ENCODE results near the gene COL1A2.

COL1A2 gene

GRCh38 chr7:94388540-94388939 is 6.2 kb upstream of the COL1A2 start:
- H3K9me3 ChIP-seq (ENCODE audit: insufficient read depth, low read depth, low read length): no peaks in the 10 kb centered on the region
- no peak overlapping the region for H3K9ac ChIP-seq (ENCODE audit: low read depth, low read length, poor library complexity, severe bottlenecking)
- H3K36me3 ChIP-seq (ENCODE audit: insufficient read depth, low read length): no peaks in the 10 kb centered on the region
- H3K4me1 ChIP-seq (ENCODE audit: insufficient read depth, low read length, poor library complexity, severe bottlenecking): no peaks in the 10 kb centered on the region
- no peaks in the 10 kb centered on the region for H3K27me3 ChIP-seq (ENCODE audit: insufficient read depth, low read length, poor library complexity, severe bottlenecking)
- no peaks in the 10 kb centered on the region for H4K20me1 ChIP-seq (ENCODE audit: insufficient read depth, low read length, poor library complexity, severe bottlenecking)
- TF ChIP-seq CTCF (conservative IDR thresholded peaks at IDR 0.05; ENCODE audit: low read length): no peak
- H2AFZ ChIP-seq (ENCODE audit: low read length): no peak overlapping the region
- H3K9me2 ChIP-seq (replicated peaks; ENCODE audit: low read depth, low read length): no peaks in the 10 kb centered on the region
- no peaks in the 10 kb centered on the region for H3K79me2 ChIP-seq (ENCODE audit: insufficient read depth, low read length)
- H3F3A ChIP-seq (ENCODE audit: low read depth): no peaks in the 10 kb centered on the region
- no peak overlapping the region for H3K4me3 ChIP-seq (ENCODE audit: low read length, poor library complexity, severe bottlenecking)
- no peak overlapping the region for H3K4me2 ChIP-seq (ENCODE audit: low read depth, low read length, poor library complexity, severe bottlenecking)

GRCh38 chr7:94389381-94389780 is 5.3 kb upstream of the COL1A2 start:
- Histone ChIP-seq H4K20me1 (ENCODE audit: insufficient read depth, low read length, poor library complexity, severe bottlenecking) (no peaks in the 10 kb centered on the region), H3K9ac (ENCODE audit: low read depth, low read length, poor library complexity, severe bottlenecking) (no peak overlapping the region)
- no peak for TF ChIP-seq EZH2phosphoT487 (IDR thresholded peaks at IDR 0.05; ENCODE audit: borderline replicate concordance)
- no peak for TF ChIP-seq CTCF (conservative IDR thresholded peaks at IDR 0.05; ENCODE audit: low read length)

GRCh38 chr7:94391726-94392392 is 2.8 kb upstream of the COL1A2 start:
- Histone ChIP-seq H3K4me3 (ENCODE audit: low read length, poor library complexity, severe bottlenecking) (no peak overlapping the region), H3K4me1 (ENCODE audit: insufficient read depth, low read length, poor library complexity, severe bottlenecking) (no peaks in the 10 kb centered on the region), H3K9me3 (ENCODE audit: insufficient read depth, low read depth, low read length) (no peaks in the 10 kb centered on the region), H3K27me3 (ENCODE audit: insufficient read depth, low read length, poor library complexity, severe bottlenecking) (no peaks in the 10 kb centered on the region), H3K9me2 (replicated peaks; ENCODE audit: low read depth, low read length) (no peaks in the 10 kb centered on the region), H3K36me3 (ENCODE audit: insufficient read depth, low read length) (no peaks in the 10 kb centered on the region), H2AFZ (ENCODE audit: low read length) (no peak overlapping the region), H3K4me2 (ENCODE audit: low read depth, low read length, poor library complexity, severe bottlenecking) (no peak overlapping the region), H3K79me2 (ENCODE audit: insufficient read depth, low read length) (no peaks in the 10 kb centered on the region), H3K9ac (ENCODE audit: low read depth, low read length, poor library complexity, severe bottlenecking) (no peak overlapping the region), H3F3A (ENCODE audit: low read depth) (no peaks in the 10 kb centered on the region), H4K20me1 (ENCODE audit: insufficient read depth, low read length, poor library complexity, severe bottlenecking) (no peaks in the 10 kb centered on the region)
- no peak for TF ChIP-seq CTCF (conservative IDR thresholded peaks at IDR 0.05; ENCODE audit: low read length)
- TF ChIP-seq EZH2phosphoT487 (IDR thresholded peaks at IDR 0.05; ENCODE audit: borderline replicate concordance): no peak

More at GRCh38 chr7:94389381-94389780, 5.3 kb upstream of the COL1A2 start:
- Histone ChIP-seq H3K9me2 (replicated peaks; ENCODE audit: low read depth, low read length) (no peaks in the 10 kb centered on the region), H3K4me1 (ENCODE audit: insufficient read depth, low read length, poor library complexity, severe bottlenecking) (no peaks in the 10 kb centered on the region), H3K9me3 (ENCODE audit: insufficient read depth, low read depth, low read length) (no peaks in the 10 kb centered on the region), H3K27me3 (ENCODE audit: insufficient read depth, low read length, poor library complexity, severe bottlenecking) (no peaks in the 10 kb centered on the region), H3K4me2 (ENCODE audit: low read depth, low read length, poor library complexity, severe bottlenecking) (no peak overlapping the region), H3F3A (ENCODE audit: low read depth) (no peaks in the 10 kb centered on the region), H2AFZ (ENCODE audit: low read length) (no peak overlapping the region), H3K79me2 (ENCODE audit: insufficient read depth, low read length) (no peaks in the 10 kb centered on the region), H3K4me3 (ENCODE audit: low read length, poor library complexity, severe bottlenecking) (no peak overlapping the region), H3K36me3 (ENCODE audit: insufficient read depth, low read length) (no peaks in the 10 kb centered on the region)
